ENCODE results near the gene MTERF4. TPM values are rescaled to one million over a fixed set of nuclear protein-coding genes. Genes with fewer than 3 reads are reported as not detected.
A peak's percentile ranks its signal among the peaks of the same experiment; 100 is the strongest.

Gene MTERF4
- total RNA-seq, 4 donors from 2014 or later: 21.5 to 108 (median 41.3) TPM

GRCh38 chr2:241070811-241071676, 31.0 kb downstream of the MTERF4 start:
- intact Hi-C loops (cut with DNase I; ENCODE audit: low total_unique reads): no loop called here
- H3K9me3 ChIP-seq: no peaks in the 10 kb centered on the region
- no peak overlapping the region for H3K27ac ChIP-seq
- H3K27me3 ChIP-seq: no peaks in the 10 kb centered on the region
- DNase-seq: peak in 1 of 2 donors; percentile 14
- H3K4me1 ChIP-seq: no peaks in the 10 kb centered on the region
- no peaks in the 10 kb centered on the region for H3K36me3 ChIP-seq
- TF ChIP-seq POLR2A (IDR thresholded peaks at IDR 0.05) (no peak), CTCF (IDR thresholded peaks at IDR 0.05) (no peak)
- H3K4me3 ChIP-seq: no peak overlapping the region

GRCh38 chr2:241070361-241070760, 31.7 kb downstream of the MTERF4 start:
- no peak overlapping the region for H3K27ac ChIP-seq

GRCh38 chr2:241069821-241070281, 32.2 kb downstream of the MTERF4 start:
- no peak for TF ChIP-seq POLR2A (IDR thresholded peaks at IDR 0.05)
- TF ChIP-seq CTCF (IDR thresholded peaks at IDR 0.05): no peak
- no peak overlapping the region for H3K27ac ChIP-seq
- H3K27me3 ChIP-seq: no peaks in the 10 kb centered on the region
- no peaks in the 10 kb centered on the region for H3K9me3 ChIP-seq
- no peak overlapping the region for H3K4me3 ChIP-seq
- H3K36me3 ChIP-seq: no peaks in the 10 kb centered on the region
- intact Hi-C loops (cut with DNase I; ENCODE audit: low total_unique reads): no loop called here
- no peak for DNase-seq
- no peaks in the 10 kb centered on the region for H3K4me1 ChIP-seq

More at GRCh38 chr2:241070361-241070760, 31.7 kb downstream of the MTERF4 start:
- no peak for TF ChIP-seq CTCF (IDR thresholded peaks at IDR 0.05)
- no peak for TF ChIP-seq POLR2A (IDR thresholded peaks at IDR 0.05)
- Histone ChIP-seq H3K36me3 (no peaks in the 10 kb centered on the region), H3K27me3 (no peaks in the 10 kb centered on the region), H3K4me1 (no peaks in the 10 kb centered on the region), H3K4me3 (no peak overlapping the region), H3K9me3 (no peaks in the 10 kb centered on the region)
- DNase-seq: no peak
- intact Hi-C loops (cut with DNase I; ENCODE audit: low total_unique reads): no loop called here

GRCh38 chr2:241068942-241069810, 32.9 kb downstream of the MTERF4 start:
- Histone ChIP-seq H3K27ac (no peak overlapping the region), H3K9me3 (no peaks in the 10 kb centered on the region), H3K4me1 (no peaks in the 10 kb centered on the region), H3K36me3 (no peaks in the 10 kb centered on the region), H3K4me3 (no peak overlapping the region), H3K27me3 (no peaks in the 10 kb centered on the region)
- intact Hi-C loops (cut with DNase I; ENCODE audit: low total_unique reads): no loop called here
- TF ChIP-seq POLR2A (IDR thresholded peaks at IDR 0.05): no peak
- no peak for TF ChIP-seq CTCF (IDR thresholded peaks at IDR 0.05)
- DNase-seq: peak in 1 of 2 donors; percentile 15

Measured in uterus (tissue), 4 donors.